Stimulated activated CD4-positive, alpha-beta T cell treated with anti-CD3 and anti-CD28 coated beads, Interleukin-12 subunit alpha, Interleukin-12 subunit beta, amount 100 ng/mL, for 4 hours (primary cell): Measurements from ENCODE around the gene MED16.
"Not testable (repeated sequence)": the region's sequence is repeated elsewhere in the genome, so short reads cannot be mapped to it uniquely, and the experiment has no call there.

ENCODE experiments used
- DNase-seq: peaks from one replicate; pipeline ENCODE4 v3.0.0-alpha.2; 2020

MED16 gene

GRCh38 chr19:904545-904944, 11.6 kb upstream of the MED16 start:
- DNase-seq, result no peak

GRCh38 chr19:903266-903797, 10.3 kb upstream of the MED16 start:
- DNase-seq, result no peak

DNA sequence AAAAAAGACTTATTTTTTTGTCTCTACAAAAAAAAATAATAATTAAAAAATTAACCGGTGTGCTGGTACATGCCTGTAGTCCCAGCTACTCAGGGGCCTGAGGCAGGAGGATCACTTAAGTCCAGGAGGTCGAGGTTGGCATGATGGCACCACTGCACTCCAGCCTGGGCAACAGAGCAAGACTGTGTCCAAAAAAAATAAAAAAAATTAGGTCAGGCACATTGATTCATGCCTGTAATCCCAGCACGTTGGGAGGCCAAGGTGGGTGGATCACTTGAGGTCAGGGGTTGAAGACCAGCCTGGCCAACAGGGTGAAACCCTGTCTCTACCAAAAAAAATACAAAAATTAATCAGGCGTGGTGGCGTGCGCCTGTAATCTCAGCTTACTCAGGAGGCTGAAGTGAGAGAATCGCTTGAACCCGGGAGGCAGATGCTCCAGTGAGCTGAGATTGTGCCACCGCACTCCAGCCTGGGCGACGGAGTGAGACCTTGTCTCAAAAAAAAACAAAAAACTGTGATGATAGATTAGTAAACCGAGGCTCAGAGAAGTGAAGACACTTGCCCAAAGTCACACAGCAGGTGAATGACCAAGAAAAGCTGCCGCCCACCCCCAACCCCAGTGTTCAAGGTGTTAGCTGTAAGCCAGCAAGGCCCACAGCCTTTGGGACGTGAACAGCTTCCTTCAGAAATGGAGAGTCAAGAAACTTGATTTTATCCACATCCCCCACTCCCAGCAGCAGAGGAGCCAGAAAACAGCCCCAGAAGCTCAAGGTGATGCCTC, 9.6 kb upstream of the MED16 start:
- DNase-seq, result no peak

DNA sequence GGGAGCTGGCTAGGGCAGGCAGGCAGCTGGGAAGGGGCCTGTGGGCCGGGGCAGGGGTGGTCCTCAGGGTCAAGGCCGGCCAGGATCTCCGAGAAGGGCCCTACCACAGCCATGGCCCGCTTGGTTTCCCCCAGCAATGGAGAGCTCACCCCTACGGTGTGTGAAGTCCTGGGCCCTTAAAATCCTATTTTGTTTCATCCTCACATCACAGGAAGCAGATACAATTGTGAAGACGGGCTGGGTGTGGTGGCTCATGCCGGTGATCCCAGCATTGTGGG, 9.0 kb upstream of the MED16 start:
- no peak for DNase-seq

- DNase-seq, result no peak
These were observed 8.5 kb upstream of the MED16 start for GRCh38 chr19:901216-902092.

DNA sequence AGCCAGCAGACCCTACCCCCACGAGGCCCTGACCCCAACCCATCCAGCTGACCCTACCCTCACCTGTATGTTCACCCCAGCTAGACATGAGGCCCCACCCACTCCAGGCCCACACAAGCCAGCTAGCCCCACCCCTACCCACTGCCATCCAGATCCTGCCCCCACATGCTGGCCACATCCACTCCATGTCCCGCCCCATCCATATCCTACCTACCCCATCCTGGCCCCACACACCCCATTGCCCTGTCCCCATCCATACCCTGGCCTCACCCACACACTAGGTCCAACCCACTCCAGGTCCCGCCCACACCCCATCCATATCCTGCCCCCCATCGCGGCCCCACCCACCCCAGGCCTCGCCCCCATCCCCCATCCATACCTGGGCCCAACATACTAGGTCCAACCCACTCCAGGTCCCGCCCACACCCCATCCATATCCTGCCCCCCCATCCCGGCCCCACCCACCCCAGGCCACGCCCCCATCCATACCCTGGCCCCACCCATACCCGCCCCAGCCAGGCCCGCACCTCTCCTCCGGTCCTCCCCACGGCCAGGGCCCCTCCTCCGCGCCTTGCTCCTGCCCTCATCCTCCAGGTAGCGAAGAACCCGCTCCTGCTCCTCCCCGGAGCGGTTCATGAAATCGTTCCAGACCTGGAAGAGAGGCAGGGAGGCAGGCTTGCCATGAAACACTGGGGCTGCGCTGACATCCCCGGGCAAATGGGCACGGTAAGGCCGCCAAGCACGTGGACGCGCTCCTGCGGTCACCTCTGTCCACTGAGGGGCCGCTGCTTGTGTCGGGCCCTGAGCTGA, 7.5 kb upstream of the MED16 start:
- no peak for DNase-seq

- no peak for DNase-seq
These were observed 7.0 kb upstream of the MED16 start for GRCh38 chr19:900043-900301.

DNA sequence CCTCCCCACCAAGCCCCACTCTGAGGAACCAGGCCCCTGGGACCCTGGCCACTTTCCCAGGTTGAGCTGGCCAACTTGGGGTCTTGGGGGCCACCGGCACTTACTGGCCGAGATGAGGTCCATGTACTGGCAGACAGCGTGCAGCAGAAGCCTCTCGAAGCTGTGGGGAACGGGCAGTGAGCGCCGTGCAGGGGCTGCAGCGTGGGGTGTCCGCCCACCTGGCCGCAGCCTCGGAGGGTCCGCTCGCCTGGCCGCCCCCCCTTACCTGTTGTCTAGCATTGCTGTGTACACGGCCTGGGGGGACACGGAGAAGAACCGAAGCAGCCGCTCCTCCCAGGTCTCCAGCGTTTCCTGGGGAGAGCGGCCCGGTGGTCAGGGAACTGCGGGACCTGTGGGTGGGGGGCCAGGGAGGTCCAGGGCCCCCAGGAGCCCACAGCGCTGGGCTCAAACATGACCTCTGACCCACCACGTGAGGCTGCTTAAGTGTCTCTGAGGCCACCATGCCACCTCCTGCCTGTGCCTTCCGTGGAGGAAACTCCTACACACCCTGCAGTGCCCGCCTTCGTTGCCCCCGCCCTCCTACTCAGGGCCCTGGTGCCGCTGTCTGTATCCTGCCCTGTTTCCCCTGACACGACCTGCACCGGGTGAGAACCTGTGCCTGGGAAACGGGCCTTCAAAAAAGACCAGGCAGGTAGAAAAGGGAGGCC, 6.5 kb upstream of the MED16 start:
- DNase-seq, result no peak

DNA sequence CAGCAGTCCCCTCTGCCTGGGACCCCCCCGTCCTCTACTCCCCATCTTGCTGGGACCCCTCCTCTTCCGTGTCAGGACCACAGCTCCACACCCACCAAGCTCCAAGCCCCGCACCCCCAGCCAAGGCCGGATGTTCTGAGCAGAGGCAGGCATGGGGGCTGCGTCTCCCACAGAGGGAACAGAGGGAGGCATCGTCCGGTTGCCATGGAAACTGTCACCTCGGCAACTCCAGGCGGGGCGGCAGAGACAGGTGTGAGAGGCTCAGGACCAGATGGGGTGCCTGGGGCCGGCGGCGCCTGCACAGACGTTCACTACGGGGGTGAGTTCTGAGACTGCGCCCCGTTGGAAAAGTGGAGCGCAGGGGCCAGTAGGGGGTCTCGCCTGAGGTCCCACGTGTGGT, 5.7 kb upstream of the MED16 start:
- DNase-seq, result no peak

GRCh38 chr19:897442-898039, 4.6 kb upstream of the MED16 start:
- no peak for DNase-seq

- DNase-seq, result no peak
These were observed 4.0 kb upstream of the MED16 start for GRCh38 chr19:896999-897398.

GRCh38 chr19:896434-896833, 3.4 kb upstream of the MED16 start:
- no peak for DNase-seq

GRCh38 chr19:892243-892893, 619 bp downstream of the MED16 start:
- no peak for DNase-seq

- DNase-seq, result not testable (repeated sequence)
These were observed 1.4 kb downstream of the MED16 start for GRCh38 chr19:891421-892200.

- no peak for DNase-seq
These were observed 2.2 kb downstream of the MED16 start for GRCh38 chr19:890831-891230.

- DNase-seq, result no peak
These were observed 3.2 kb downstream of the MED16 start for GRCh38 chr19:889662-890295.

DNA sequence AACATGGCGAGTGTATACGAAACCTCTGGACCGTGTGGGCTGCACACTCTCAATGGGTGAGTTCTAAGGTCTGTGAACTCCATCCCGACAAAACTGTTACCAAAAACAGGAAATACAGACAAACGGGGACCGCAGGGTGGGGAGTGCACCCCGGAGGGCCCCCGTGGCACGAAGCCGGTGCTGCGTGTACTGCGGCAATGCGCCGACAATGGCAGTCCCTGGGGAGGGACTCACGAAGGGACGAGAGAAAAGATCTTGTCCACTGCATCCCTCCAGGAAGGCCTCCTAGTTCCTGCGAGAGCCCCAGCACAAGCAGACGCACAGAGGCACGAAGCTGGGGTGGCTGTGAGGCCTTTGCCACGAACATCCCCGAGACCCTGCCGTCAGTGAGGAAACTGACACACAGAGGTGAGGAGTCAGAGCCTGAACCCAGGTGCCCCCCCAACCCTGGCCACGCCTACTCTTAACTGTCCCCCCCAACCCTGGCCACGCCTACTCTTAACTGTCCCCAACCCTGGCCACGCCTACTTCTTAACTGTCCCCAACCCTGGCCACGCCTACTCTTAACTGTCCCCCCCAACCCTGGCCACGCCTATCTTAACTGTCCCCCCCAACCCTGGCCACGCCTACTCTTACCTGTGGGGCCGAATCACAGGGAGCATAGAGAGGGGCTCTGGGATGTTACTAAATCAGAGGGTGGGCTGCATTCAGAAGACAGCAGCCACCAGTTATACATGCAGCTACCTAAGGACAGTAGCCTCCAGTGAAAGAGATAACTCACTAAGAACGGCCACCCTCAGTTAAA, 4.2 kb downstream of the MED16 start:
- DNase-seq, result no peak

DNA sequence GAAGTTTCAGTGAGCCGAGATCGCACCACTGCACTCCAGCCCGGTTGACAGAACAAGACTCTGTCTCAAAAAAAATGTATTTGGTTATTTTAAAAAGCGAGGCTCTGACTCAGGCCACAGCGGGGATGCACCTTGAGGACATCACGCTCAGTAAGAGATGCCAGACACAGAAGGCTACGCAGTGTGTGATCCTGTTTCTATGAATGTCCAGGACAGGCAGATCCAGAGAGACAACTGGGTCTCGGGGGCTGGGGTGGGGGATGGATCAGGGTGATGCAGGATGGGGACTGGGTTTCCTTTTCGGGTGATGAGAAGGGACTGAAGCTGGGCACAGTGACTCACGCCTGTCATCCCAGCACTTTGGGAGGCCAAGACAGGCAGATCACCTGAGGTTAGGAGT, 5.4 kb downstream of the MED16 start:
- no peak for DNase-seq

DNA sequence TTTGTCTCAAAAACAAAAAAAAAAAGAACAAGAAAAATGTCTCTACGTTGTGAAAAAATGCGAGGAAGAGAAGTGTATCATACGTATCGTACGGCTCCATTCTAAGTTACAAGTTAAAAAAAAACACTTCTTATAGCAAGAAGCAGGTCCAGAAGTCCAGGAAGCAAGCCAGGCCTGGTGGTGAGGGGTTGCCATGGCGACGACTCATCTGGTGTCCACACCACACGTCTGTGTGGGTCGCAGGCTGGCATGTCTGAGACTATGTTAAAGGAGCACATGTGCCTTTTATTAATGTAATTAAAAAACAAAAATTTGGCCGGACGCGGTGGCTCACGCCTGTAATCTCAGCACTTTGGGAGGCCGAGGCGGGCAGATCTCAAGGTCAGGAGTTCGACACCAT, 5.9 kb downstream of the MED16 start:
- no peak for DNase-seq
